Vagina (tissue), 2 donors: ENCODE measurements around the gene P4HA2.

Experiments
- CTCF ChIP-seq, 3 experiments: fragments of 450-650 bp in 2 of 3; fragments of 200-600 bp in 1 of 3; sonication (generic) in 1 of 3; IDR thresholded peaks; one replicate each; pipeline ENCODE4 v1.5.1; 2017 to 2019; ENCODE audit warnings: antibody characterized with exemption in 3 of 3, mild to moderate bottlenecking in 2 of 3, moderate library complexity in 2 of 3
- POLR2A ChIP-seq, 2 donors: fragments of 450-650 bp; IDR thresholded peaks; one replicate each; pipeline ENCODE4 v1.6.1; 2017; ENCODE audit warnings: antibody characterized with exemption in 2 of 2, mild to moderate bottlenecking in 2 of 2, moderate library complexity in 2 of 2
- POLR2AphosphoS5 ChIP-seq, 2 donors: sonication (generic); formaldehyde crosslinking; IDR thresholded peaks; one replicate each; pipeline ENCODE4 v1.9.0; 2017; ENCODE audit warnings: antibody characterized with exemption in 2 of 2, mild to moderate bottlenecking in 2 of 2, low read depth in 1 of 2; ENCODE audit not compliant: insufficient read depth in 1 of 2

GRCh38 chr5:132235340-132235739 is 7.7 kb upstream of the P4HA2 start:
- TF ChIP-seq CTCF (IDR thresholded peaks at IDR 0.05): no peak
- TF ChIP-seq POLR2AphosphoS5 (IDR thresholded peaks at IDR 0.05; ENCODE audit: insufficient read depth in 1 of 2, low read depth in 1 of 2): no peak
- no peak for TF ChIP-seq POLR2A (IDR thresholded peaks at IDR 0.05)
